IPS-NIHi11 (cell line): ENCODE results near the gene DCDC2C.
"Not testable (repeated sequence)": the region's sequence is repeated elsewhere in the genome, so short reads cannot be mapped to it uniquely, and the experiment has no call there.

Experiments used
- DNase-seq: peaks from one replicate; pipeline ENCODE4 v3.0.0; 2012; ENCODE audit warnings: mixed read lengths, low spot score

DCDC2C gene

DNA sequence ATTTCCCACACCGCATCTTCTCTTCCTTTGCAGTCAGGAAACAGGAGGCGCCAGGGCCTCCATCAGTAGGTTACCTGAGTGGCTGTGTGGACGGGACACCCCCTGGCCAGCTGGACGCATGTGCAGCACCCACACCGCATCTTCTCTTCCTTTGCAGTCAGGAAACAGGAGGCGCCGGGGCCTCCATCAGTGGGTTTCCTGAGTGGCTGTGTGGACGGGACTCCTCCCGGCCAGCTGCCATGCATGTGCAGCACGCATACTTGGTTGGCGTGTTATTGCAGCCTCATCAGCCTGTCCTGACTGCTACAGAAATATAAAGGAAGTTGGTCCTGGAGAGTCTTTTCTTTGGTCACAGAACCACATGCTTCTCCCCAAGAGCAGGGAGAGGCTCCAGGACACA, 74.6 kb downstream of the DCDC2C start:
- no peak for DNase-seq

DNA sequence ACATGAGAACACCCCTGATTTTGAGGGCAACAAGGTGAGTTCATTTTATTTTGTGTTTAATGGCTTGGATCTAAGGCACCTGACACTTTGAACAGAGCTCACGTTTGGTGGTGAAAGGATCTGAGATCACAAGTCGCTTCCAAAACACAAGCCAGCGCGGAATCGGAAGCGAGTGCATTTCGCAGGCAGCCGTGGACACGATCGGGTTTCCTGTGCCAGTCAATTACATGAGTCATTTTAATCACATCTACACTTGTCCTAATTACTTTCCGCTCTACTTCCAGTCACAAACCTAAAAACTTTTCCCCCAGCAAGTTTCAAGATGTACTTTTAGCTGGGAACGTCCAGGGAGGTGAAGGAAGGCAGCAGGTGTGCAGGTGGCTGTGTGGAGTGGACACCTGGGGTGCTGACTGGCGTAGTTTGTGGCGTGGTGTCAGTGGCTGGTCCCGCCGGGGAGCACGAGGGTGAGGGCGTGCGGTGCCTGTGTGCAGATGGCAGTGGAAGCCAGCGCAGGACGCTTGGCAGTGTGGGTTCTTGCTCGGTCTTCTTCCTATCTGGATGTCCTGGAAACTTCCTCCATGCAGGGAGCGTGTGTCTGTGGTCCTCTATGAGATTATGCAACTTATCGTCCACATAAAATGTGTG, 75.6 kb downstream of the DCDC2C start:
- no peak for DNase-seq

DNA sequence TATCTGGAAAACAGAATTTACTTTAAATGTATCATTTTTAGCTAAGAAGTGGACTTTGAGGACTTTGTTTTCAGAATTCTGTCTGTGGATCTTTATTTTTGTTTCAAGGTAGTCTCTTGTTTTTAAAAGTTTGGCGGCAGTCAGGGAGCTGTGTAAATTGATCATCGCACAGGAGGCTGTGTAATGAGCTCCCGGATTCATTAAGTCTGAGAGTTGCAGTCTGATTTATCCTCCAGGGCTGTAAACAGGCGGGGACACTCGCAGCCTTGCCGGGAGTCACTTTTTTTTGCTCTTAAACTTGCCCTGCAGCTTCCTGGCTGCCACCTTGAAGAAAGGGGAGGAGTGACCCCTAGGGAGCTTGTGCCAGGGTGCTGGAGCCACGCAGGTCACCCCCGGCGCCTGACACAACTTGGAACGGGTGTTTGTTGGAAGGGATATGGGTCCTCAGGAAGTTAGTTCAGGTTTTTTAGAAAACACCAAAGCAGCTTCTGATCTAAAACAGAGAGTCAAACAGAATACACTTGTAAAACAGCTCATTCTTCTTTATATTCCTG, 76.2 kb downstream of the DCDC2C start:
- no peak for DNase-seq

DNA sequence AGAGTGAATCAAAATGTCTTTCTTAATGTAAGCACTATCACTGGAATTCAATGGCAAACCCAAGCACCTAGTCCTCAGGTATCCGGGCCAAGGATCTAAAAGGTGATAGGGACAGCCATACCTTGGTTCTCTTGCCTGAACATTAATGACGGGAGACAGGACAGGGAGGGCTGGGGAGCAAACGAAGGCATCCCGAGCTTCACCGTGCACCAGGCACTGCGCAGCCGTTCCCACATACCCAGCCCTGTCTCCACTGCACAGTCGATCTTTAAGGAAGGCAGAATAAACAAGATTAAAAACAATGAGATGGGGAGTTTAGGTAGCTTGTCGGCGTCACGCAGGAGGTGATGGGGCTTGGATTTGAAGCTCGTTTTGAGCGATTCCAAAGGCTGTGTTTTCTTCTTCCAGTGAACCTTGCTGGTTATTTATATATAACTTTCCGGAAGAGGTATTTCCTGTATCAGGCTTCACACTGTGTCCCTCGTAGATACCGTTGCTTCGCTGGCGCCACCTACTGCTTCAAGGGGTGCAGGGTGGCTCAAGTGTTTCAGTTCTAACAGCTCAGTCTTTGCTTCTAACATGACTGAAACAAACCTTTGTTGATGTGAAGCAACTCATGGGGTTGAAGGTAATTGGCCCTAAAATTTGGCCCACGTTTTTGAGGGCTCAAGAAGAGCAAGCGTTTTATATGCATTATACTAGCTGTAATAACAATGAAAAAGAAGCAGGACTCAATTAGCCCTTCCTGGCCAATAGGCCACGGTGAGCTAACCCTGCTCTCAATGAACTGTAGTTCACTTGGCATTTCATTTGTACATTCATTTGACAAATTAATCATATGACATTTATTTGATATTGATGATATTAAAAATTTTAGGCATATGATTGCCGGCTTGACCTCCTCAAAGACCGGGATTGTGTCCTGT, 77.4 kb downstream of the DCDC2C start:
- DNase-seq = peak; percentile 76

DNA sequence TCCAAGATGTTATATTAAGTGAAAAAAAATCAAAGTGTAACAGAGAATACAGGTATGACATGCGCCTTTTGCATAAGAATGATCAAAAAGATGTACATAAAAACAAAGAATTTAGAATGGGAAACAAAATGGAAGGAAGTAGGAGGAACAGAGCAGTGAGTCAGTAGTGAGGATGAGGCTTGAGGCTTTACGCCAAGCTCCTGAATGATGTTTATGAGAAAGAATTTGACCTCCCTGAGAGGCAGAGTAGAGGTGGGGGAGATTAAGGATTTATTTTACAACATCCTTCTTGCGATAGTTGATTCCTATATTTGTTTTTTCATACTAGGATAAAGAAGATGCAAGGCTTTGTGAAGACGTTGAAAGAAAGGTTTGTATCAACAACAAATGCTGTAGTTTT, 81.4 kb downstream of the DCDC2C start:
- no peak for DNase-seq

DNA sequence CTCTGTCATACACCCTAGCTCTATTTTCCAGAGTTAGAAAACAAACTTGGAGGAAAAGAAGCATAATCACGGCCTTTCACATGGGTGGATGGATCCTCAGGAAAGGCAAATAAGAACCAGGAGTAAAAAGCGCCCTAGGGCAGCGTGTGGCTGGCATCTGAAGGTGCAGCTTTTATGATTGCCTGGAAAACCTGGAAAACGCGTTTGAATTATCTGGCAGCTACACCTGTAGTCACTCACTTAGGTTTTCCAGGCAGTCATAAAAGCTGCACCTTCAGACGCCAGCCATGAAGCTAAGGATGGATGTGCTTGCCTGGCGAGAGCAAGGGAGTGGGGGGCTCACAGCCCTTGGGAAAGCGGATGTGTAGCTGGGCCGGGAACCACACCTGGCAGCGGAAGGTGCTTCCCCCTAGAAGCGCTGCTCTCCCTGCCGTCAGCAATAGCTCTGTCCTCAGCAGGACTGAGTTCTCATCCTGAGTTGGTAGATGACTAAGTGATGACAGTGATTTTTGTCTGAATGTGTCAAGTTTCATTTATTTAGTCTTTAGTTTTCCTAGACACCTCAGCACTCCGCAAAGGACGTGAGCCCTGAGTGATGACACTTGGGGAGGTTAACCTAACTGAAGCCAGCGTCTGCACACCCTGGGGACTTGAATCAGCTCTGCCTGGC, 82.0 kb downstream of the DCDC2C start:
- no peak for DNase-seq

DNA sequence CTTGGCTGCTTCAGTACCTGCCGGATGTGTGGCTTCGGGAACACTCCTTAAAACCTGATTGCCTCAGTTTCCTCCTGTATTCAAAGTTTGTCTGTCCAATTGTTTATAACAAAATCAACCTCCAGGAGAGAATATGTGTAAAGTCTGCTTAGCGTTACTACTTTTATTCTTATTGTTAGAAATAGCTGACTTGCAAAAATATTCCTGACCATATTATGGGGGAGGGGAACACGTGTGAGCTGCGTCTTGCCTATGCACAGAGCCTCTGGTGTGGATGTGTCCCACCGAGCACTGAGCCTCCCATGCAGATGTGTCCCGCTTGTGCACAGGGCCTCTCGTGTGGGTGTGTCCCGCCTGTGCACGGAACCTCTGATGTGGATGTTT, 82.5 kb downstream of the DCDC2C start:
- DNase-seq = no peak

DNA sequence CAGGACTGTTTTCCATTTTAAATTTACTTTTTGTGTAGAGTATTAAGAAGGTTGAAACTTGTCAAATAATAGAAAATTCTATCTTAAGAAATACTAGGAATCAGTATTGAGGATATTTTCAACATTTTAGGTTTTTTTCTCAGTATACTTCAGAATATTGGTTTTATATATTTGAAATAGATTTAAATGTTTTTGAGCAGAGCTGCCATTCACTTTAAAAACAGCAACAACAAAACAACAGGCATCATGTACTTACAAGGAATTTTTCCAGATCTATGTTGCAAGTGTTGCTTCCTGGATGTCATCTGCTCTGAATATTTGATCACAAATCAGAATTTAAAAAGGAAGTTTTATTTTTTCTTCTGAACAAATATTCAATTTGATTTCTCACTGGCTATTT, 84.4 kb downstream of the DCDC2C start:
- no peak for DNase-seq

DNA sequence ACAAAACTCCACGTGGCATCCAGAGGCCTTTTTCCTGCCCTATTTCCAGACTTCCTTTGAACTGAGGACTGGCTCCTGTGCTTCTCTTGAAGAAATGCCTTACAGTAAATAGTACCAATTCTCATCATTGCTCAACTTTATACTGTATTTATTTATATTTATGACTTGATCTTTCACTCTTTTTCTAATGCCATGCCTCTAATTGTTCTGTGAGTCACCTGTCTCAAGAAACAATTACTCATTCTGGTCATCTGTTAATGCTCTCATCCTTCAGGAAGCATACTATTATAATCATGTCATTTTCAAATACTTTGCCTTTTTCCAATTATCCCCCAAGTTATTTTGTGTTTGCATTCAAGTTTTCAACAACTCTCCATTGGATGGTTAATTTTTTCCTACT, 85.9 kb downstream of the DCDC2C start:
- DNase-seq = no peak

DNA sequence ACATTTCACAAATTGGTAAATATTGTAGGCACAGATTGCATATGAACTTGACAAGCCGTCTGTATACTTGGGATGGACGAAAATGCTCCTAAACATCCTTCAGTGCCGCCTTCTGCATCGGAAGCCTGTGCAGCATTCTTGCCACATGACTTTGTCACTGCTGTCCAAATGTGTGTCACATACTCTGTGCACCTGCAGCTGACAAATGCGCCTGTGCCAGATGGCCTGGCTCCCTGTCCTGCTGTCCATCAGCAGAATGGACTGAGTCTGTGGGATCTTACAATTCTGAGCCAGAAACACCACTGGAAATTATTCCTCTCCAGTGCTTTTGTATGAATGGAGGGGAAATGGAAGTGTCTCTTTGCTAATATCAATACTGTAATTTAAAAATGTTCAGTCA, 89.9 kb downstream of the DCDC2C start:
- DNase-seq = no peak

DNA sequence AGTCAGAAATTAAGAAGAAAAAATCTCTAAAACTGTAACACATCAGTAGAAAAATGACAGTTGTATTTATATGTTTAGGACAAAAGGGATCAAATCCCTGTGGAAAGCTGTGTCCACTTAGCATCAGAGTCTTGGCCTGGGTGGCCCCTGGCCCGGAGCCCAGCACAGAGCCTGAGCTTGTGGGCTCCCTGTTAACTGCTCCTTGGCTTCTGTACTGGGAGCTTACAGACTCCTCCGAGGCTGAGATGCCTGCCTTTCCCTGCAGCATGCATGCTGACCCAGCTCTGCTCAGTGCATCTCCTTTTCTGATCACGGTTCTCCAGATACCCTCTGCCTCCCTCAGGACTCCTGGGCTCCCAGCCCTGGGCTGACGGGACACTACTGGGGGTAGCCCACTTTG, 98.1 kb downstream of the DCDC2C start:
- no peak for DNase-seq

DNA sequence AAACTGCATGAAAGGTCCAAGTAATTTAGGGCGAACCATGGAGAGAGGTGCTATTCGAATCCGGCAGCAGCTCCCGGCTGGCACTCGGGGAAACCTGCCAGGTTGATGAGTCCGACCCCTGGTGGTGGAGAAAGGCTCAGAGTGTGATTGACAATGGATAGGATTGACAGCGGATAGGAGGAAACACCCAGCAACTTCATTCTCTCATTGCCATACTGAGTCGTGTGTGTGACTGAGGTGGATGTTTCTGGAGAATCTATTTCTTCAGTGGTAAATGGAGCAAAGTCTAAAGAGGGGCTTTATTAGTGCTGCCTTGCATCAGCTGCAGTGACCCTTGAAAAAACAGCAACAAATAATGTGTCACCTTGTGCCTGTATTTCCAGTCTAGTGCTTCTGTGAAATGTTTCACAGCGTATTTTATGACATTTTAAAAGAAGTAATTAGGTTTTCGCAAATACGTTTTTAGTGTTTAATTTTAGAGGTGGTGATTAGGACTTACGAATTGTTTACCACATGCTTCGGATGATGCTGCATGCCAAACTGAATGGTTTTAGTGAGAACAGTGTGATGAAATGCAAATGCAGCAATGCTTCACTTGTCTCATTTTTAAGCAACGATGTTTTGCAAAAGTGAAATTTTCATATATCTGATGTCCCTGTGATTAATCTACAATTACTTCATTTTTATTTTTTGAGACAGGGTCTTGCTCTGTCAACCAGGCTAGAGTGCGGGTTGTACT, 102.0 kb downstream of the DCDC2C start:
- peak; percentile 72 for DNase-seq

DNA sequence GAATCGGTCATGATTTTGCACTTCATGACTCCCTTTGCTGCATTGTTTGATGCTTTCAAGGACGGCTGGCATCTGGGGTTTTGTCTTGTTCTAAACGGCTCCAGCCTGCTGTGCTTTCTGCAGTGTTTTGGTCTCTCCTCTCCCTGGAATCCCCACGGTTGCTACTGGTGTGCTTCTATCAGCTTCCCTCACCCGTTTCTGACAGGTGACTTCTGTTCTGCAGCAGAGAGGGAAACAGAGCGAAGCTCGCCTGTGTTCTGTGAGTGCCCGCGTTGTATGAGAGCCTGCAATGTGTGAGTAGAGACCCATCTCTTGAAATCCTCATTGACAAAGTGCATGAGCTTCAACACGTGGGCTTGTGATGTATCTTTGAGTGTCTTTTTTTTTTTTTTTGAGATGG, 102.8 kb downstream of the DCDC2C start:
- DNase-seq = no peak

DNA sequence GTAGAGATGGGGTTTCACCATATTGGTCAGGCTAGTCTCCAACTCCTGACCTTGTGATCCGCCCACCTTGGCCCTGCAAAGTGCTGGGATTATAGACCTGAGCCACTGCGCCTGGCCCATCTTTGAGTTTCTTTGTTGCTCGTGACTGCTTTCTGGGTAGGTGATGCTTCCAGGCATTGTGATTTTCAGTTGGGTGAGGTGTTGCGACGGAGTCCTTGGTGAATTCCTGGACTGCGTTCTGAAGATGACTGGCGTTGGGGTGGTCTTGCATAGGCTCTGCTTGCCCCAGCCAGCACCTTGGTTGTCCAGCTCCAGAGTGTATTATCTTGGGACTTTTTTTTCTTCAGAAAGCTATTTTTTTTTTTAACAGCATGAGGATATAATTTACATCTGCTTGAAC, 103.4 kb downstream of the DCDC2C start:
- no peak for DNase-seq

DNA sequence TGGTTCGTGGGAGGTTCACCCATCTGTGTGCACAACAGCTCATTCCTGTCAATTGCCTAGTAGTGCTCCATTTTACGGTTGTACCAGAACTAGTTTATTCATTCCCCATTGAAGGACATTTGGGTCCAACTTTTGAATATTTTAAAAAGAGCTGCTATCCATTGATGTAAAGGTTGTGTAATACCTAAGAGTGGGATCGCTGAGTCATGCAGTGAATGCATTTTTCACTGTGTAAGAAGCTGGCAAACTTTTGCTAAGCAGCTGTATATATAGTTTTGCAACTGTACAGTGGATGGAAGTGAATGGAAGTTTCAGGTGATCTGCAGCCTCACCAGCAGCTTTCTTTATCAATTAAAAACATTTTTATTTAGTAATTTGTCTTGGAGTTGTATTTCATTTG, 104.5 kb downstream of the DCDC2C start:
- no peak for DNase-seq

DNA sequence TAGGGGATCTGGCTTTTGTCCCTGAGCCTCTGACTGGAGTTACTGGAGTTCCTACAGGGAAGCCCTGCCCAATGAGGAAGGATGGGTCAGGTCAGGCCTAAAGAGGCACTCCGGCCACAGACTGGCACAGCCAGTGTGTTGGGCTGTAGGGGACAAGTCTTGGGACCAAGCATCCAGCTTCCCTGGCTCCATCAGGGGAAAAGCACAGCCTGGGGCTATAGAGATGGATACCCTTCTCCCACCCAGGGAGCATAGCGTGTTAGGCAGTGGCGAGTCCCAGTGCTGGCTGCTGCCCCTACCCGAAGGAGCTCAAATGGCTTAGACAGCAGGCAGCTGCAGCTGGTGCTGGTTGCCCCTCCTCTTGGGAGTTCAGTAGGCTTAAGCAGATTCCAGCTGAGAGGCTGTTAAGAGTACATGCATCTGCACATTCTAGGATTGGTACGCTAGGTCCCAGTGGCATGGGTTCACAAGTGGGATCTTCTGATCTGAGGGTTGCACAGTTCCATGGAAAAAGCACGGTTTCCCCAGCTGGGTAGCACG, 111.4 kb downstream of the DCDC2C start:
- no peak for DNase-seq

DNA sequence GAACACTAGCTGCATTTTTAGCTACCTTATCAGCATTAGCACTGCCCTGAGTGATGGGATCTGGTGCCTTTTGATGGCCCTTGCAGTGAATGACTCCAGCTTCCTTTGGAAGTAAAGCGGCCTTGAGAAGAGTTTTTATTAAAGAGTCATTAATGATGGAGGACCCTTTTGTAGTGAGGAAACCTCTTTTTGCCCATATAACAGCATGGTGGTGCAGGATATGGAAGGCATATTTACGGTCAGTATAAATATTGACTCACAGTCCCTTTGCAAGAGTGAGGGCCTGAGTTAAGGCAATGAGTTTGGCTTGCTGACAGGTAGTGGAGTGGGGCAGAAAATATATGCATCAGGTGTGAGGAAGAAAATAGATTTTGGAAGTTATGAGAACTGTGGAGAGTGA, 113.8 kb downstream of the DCDC2C start:
- not testable (repeated sequence) for DNase-seq

DNA sequence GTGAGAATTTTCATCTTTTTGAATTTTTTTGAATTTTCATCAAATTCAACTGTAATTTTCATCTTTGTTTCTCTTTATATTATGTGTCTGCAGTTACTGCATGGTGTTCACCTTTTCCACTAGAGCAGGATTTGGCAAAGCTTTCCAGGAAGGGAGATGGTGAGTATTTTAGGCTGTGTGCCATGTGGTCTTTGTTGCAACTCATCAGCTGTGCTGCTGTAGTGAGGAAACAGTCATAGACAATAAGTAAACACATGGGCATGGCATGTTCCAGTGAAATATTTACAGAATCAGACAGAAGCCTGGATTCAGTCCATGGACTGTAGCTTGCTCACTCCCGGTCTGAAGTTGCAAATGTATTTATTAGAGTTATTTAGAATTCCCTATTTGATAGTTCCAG, 120.4 kb downstream of the DCDC2C start:
- no peak for DNase-seq

DNA sequence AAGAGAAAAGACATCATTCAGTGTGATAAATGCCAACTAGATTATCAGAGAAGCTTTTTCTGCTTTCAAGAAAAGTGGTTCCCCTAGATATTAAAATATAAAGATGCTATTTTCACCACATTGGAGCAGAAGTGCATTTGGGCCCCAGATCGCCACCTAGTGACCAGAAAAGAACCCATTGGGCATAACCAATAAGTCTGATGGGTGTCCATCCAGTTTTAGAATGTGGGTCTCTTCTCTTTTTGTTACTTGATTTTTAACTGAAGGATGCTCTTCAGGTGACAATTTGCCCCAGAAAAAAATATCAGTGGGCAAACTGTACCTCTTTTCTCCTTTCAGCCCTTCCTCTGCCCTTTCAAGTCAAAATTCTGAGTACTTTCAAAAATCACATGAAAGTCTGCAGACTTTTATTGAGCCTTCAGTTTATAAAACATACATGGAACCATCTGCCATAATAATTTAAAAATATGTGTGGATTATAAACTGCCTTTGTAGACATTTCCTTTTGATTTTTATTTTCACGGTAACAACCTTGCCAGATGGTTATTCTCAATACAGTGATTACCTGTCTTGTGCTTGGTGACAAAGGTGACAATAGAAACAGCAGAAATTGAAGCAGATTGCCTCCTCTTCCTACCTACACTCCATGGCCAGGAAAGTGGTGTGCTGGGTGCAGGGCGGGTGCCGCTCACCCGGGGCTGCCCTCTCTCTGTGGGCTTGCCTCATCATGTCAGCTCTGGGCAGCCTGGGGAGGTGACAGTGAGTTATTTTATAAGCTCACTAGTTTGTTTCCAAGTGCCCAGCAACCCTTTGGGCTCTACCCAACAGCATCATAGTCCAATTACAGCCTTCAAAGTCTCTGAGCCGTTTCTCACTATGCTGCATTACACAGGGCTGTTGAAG, 124.5 kb downstream of the DCDC2C start:
- DNase-seq = peak; percentile 47

DNA sequence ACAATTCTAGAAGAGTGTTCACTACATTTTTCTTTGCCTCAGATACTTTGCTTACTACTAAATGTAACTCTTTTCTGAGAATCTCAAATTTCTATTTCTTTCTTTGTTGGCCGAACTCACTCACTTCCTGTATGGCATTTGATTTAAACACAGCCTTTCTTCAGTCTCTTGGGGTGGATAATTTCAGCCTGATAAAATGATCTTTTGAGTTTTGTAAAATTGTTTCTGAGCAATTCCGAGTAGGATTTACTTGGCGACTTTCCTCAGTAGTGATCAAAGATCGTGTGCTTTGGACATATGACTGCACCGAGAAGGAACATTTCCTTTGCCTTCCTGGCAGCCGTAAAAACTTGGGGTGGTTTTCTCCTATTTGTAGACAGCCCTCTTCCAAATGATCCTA, 127.4 kb downstream of the DCDC2C start:
- no peak for DNase-seq

DNA sequence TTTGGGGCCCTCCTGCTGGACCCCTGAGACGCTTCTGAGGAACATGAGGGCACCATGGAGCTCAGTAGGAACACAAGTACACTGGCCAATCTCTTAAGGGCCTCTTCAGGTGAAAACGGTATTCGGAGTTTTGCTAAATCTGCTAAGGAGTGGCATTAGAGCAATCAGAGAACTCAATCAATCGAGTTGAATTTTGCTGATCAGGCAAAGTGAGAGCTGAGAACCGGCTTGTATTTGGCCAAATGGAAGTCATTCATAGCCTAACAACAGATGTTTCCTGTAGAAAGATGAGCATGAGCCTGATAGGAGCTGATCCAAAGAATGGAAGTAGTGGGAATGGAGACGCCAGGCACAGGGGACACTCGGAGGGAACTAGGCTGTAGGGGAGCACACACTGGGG, 133.7 kb downstream of the DCDC2C start:
- no peak for DNase-seq
